Measurements from ENCODE around the gene PAEP. TPM values are rescaled to one million over a fixed set of nuclear protein-coding genes. Genes with fewer than 3 reads are reported as not detected.

Gene PAEP
- total RNA-seq = not detected in 2 replicates

DNA sequence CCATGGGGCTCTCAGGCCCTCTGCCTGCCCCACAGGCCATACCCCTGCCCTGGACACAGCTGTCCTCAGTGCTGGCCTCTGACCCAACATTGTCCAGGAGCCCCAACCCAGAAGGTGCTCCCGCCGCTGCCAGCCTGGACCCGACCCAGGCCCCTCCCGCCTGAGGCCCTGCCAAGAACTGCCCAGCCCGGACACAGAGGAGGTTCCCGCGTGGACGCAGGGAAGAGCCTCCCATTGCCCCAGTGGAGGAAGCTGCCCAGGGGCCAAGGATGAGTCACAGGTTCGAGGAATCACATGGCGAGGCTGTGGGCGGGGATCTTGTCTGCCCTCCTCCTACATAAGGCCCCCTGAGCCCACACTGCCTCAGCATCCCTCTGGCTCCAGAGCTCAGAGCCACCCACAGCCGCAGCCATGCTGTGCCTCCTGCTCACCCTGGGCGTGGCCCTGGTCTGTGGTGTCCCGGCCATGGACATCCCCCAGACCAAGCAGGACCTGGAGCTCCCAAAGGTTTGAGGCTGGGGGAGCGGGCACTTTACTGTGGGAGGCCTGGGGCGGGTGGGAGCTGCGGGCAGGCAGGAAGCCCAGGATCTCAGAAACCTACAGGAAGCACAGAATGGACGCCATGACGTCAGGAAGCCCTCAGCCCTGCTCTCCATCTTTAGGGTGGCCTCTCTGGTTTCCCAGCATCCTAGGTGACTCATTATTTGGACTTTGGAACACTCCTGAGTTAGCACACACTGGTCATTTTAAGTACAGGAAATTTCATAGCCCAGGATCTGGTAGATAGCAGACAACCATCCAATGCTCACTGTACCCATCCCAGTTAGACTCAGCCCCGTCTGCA is at the start of gene PAEP:
TSS of gene PAEP (plus strand) at position 366 of the 844 bp plus-strand sequence.

DNA sequence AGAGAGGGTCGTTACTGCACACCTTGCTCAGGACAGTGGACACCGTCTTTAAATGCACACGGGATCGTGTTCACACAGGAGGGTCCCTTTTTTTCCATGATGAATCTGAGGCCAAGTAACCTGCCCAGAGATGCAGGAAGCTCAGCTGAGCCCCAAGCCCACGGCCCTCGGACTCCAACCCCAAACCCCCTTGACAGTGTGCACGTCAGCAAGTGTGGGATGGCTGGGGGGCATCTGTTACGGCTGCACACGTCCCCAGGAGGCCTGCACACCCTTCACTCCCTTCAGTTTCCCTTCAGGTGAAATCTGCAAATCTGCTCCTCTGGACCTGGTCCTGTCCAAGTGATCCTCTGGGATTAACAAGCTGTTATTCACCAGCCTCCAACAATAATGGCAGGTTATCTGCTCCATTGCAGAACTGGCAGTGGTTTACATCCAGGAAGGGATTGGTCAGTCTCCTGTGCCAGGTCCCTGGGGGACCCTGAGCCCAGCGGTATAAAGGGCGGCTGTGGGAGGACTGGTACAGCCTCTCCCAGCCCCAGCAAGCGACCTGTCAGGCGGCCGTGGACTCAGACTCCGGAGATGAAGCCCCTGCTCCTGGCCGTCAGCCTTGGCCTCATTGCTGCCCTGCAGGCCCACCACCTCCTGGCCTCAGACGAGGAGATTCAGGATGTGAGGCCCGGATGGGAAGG is 40.5 kb upstream of the PAEP start, which contains the start of gene LCN1:
TSS of gene LCN1 (plus strand) at position 525 of the 692 bp plus-strand sequence. CDS start at position 583, 58 bp downstream.

DNA sequence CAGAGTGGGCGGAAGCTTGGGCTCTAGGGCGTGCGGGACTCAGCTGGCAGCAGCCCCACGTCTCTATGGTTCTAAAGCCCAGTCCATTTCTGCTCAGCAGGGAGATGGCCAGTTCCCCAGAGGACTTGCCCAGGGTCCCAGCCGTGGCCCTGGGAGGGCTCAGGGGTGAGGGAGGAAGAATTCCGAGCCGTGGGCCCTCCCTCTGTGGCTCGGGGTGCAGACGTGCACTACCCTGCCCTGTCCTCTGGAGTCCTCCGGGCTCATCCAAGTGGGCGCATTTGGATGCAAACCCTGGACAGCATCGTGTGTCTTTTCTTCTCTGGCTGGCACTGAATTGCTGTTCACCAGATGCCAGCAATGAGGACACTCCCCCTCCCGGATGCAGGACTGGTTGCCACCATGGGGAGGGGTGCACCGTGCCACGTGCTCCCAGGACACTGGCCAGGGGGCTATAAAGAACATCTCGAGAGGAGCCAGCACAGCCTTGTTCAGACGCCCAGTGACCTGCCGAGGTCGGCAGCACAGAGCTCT is 15.8 kb upstream of the PAEP start, which contains the start of gene OBP2A:
TSS of gene OBP2A (plus strand) at position 481 of the 531 bp plus-strand sequence. CDS start 55 bp downstream, outside the sequence.

Other genes starting within 250 kb of the PAEP start
- 4.6 and 7.9 TPM in 2 replicates for gene PPP1R26, start 82.0 kb upstream of the PAEP start, total RNA-seq
- 26.4 and 34.6 TPM in 2 replicates for gene MRPS2, start 61.1 kb upstream of the PAEP start, total RNA-seq
- gene LCN1, start 40.3 kb upstream of the PAEP start, total RNA-seq = not detected in 2 replicates
- gene OBP2A, start 15.6 kb upstream of the PAEP start, total RNA-seq = not detected in 2 replicates
- gene GLT6D1, start 77.8 kb downstream of the PAEP start, total RNA-seq = not detected in 2 replicates
- not detected in 2 replicates for gene LCN9, start 101.6 kb downstream of the PAEP start, total RNA-seq
- not detected in 2 replicates for gene SOHLH1, start 137.7 kb downstream of the PAEP start, total RNA-seq
- gene KCNT1, start 140.4 kb downstream of the PAEP start, total RNA-seq = not detected in 2 replicates